GM19438 (cell line): Measurements from ENCODE around the gene AK4.

Source experiments
- ATAC-seq: cut with Tn5 transposase; IDR thresholded peaks from one replicate; pipeline ENCODE4 v1.9.1; 2021; ENCODE audit warnings: low read depth; ENCODE audit not compliant: unreplicated experiment

Gene AK4

DNA sequence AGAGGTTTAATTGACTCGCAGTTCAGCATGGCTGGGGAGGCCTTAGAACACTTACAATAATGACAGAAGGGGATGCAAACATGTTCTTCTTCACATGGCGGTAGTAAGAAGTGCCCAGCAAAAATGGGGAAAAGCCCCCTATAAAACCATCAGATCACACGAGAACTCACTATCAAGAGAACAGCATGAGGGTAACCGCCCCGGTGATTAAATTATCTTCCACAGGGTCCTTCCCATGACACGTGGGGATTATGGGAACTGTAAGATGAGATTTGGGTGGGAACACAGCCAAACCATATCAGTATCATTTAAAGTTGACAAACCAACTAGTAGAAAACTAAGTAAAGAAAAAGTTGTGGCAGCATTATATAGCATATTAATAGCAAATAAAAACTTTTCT is 90.0 kb downstream of the AK4 start:
- ATAC-seq, result no peak

DNA sequence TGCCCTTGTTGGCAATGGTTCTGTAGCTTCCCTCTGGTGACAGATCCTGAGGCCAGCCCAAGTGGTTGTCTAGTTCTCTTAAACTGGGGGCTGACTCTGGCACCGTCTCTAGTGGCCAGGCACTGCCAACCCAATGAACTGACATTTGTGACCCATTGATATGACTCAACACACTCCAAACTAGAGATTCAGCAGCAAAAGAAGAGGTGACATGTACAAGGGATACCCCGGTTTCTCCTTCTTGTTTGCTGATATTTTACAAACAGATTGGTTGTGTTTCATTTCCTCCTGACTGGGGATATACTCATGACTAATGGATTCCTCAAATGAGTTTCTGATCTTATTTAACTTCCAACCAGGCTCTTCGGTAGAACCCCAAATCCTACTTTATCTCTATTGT is 95.5 kb downstream of the AK4 start:
- no peak for ATAC-seq

DNA sequence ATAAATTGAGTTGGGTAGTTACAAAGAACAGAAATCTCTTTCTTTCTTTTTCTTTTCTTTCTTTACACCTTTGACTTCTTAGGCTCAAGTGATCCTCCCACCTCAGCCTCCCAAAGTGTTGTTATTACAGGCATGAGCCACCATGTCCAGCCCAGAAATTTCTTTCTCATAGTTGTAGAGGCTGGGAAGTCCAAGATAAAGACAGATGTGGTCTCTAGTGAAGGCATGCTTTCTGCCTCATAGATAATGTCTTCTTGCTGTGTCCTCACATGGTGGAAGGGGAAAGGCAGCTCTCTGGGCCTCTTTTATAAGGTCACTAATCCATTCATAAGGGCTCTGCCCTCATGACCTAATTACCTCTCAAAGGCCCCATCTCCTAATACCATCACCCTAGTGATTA is 97.3 kb downstream of the AK4 start:
- no peak for ATAC-seq

DNA sequence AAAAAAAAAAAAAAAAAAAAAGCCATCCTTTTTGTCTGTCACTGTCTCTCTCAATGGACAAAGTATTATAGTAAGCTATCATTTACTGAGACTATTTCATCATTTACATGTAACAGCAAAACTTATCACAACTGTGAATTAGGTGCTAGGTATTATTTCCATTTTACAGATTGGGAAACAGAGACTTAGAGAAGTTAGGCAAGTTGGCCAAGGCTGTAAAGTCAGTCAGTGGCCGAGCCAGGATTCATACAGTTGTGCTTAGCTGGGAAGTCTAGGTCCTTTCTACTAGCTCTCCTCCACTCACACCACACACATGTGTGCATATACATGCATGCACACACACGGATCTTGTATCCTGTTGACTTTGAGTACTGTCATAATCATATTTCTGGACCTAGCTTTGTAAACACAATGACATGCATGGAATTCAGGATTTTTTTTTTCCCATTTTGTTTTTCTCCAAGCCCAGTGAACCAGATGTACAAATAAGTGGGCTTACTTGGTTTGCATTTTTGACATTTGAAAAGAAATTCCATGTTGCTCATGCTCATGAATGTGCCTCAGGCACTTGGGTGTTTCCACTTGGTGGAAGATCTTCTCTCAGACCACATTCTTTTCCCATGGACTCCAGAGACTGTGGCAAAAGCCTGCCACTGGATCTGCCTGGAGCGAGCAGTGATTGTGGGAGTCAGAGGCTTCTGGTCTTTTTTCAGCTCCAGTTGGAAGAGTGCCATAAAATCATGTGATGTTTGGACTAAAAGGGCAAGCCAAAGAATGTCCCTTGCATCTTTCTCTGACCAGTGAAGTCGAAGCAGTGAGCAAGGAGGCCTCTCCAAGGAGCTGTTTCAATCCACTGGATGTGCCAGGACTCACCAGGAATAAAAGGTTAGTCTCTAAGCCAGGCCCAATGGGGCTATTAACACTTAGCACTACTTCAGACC is 99.7 kb downstream of the AK4 start:
- ATAC-seq, result no peak

DNA sequence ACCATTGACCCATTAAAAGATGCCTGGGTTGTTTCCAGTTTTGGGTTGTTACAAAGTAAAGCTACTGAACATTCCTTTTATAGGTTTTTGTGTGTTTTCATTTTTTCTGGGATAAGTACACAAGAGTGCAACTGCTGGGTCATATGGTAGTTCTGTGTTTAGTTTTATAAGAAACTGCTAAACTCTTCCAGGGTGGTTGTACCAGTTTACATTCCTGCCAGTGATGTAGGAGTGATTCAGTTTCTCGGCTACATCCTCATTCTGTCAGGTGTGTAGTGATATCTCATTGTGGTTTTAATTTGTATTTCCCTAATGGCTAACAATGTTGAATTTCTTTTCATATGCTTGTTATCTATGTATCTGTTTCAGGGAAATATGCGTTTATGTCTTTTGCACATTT is 102.8 kb downstream of the AK4 start:
- ATAC-seq, result no peak

DNA sequence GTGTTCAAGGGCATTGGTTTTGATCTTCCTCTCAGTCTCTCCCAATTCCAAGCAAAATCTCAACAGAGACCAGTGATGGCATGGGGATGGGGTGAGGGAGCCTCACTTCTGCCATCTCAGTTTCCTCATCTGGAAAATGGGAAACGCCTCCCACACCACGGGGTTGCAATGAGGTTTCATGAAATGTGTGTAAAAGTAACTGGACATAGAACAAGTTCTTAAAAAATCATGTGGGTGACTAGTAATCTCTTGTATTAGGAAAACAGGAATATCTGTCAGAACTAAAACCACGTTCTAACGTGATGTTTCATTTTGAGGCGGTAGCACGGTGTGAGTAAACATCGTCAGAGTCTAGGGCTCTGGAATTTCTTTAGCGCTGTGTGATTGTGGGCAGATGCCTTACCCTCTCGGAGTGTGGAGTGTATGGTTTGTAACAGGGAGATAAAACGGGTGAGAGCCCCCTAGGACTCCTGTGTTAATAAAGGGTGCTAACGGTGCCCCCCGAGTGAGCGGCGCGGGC is 105.9 kb downstream of the AK4 start:
- ATAC-seq, result peak; percentile 34

DNA sequence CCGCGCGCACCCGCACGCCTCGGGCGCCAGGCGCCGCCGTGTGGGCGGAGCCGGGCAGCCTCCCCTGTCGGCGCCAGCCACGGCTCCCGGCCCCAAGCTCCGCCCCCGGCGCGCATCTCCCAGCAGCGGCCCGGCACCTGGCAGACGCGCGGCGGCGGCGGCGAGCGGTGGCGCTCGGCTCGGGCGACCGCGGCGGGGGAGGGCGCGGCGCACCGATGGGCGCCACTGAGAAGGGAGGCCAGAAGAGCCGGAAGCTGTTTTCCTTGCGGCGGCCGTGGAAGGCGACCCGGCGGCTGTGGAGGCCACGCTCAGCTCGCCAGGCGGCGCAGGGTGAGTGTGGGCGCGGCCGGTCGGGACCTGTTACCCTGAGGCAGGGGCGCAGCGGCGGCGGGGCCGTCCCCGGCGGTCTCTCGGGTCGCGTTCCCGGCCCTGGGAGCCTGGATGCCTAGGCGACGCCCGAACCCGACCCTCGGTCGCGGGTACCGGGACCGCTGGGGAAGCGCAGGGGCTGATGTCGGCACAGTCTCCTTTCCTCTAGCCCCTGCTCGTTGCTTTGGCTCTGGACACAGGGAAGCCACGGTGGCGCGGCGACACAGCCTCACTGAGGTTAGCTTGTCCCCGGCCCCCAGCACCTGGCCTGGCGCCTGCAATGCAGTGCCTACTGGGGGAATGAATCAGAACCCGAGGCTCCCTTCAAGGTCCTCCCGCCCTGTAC is 106.5 kb downstream of the AK4 start:
- peak; percentile 97 for ATAC-seq

DNA sequence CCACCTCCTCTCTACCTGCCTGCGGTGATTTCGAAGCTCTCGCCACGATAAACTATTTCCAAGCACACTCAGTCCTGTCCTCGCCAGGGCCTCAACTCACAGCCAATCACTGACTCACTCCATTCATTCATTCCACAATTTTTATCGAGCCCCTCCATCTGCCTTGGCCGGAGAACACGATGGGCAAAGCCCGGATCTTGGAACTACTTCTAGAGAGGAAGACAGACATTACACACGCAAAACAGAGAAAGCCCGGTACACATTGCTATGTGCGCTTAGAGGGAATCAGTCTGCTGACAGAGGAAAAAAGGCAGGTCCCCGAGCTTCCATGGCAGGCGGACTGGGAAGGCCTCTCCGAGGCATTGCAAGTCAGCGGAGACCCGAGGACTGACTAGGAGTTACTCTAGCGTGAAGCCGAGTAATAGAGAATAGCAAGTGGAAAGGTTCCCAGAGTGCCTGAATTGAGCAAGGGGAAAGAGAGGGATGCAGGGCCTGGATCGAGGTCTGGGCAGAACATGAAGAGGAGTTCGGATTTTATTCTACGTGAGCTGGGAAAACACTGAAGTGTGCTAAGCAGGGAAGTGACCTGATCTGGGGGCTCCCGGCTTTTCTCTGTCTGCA is 107.1 kb downstream of the AK4 start:
- no peak for ATAC-seq

DNA sequence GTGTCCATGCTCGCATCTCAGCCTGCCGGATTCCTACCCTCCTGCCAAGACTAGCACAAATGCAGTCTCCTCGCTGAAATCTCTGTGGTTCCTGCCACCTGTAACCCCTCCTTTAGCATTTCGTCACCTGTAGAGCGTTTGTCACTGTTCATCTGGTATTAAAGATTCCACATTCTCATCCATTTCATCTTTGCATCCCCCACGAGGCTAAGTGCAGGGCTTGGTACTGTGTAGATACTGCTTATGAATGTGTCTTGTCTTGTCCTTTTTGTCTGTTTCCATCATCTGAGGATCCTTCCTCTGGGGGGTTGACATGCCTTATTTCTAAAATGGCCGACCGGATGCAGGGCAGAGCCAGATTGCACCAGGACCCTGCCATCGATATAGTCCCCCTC is 107.7 kb downstream of the AK4 start:
- no peak for ATAC-seq

DNA sequence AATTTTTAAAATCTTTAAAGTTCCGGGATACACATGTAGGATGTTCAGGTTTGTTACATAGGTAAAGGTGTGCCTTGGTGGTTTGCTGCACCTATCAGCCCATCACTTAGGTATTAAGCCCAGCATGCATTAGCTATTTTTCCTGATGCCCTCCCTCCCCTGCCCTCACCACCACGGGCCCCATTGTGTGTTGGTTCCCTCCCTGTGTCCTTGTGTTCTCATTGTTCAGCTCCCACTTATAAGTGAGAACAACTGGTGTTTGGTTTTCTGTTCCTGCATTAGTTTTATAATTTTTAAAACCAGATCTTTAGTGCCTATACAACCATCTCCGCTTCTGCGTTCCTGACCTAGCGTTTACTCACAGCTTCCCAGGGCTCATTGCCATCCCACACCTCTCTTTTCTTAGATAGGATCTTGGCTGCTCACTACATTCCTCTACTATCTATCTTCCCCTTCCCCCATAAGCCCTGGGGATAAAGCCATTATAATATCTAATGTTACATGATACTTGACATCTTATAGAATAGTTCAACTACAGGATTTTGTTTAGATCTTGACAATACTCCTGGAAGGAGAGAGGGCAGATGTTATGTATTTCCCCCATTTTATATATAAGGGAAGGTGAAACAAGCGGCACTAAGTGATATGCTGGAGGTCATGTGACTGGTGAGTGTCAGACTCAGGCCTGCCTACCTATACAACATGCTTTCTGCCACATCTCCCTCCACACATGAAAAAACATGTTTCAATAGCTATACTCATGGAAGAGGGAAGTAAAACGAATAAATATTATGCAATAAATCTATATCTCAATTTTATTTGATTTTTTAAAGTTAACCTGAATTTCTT is 109.1 kb downstream of the AK4 start:
- ATAC-seq, result no peak

DNA sequence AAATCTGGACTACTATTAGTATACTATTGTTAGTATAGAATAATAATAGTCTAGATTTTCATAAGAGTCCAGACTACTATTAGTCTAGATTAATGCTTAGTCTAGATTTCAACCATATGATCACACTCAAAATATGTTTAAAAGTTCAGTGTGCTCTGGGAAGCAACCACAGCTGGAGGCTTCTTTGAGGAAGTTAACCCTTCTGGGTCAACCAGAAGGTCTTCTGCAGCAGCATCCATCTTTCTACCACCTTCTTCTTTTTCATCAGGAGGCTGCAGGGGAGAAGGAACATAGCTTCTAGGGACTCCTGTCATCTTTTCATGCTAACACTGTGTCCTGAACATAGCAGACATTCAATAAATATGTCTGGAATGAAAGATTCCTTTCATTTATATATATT is 110.1 kb downstream of the AK4 start:
- ATAC-seq, result no peak

DNA sequence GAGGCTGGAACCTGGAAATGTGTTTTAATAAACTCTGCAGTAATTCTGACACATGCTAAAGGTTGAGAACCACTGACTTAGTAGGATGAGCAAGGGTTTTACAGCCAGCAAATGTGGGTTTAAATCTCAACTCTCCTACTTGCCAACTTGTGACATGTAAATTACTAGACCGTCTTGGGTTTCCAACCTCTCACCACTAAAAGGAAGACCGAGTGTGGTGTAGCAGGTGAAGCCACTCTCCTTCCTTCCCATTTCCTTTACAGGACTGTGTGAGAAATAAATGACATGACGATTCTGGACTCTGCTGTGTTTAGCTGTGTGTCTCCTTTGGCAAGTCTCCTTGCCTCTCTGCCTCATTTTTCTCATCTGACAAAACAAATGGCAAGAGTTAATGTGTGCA is 111.8 kb downstream of the AK4 start:
- no peak for ATAC-seq

DNA sequence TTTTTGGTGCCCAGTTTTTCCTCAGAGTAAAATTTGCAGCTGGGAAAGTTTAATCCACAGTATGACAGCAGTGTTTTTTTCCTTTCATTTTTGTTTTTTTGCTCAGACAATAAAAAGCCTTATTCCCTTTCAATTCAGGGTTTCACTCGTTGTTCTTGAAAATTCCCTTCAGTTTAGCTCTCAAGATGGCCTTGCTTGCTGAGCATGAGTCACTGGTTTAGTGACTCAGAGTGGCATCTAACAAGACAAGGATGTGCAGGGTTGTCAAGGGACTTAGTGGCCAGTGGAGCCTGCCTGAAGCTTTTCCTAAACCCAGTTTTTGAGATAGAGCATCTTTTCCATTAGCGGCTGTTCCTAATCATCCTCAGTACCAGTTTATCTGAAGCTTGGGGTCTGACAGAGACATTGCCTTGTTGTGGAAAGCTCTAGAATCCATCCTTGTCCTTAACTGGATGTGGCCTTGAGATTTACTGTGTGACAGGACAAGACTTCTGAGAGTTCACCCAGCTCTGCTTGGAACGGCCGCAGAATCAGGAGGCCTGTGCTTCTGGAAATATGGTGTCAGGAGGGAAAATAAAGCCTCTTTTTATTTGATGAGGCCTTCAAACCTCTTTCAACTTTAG is 113.0 kb downstream of the AK4 start:
- no peak for ATAC-seq

DNA sequence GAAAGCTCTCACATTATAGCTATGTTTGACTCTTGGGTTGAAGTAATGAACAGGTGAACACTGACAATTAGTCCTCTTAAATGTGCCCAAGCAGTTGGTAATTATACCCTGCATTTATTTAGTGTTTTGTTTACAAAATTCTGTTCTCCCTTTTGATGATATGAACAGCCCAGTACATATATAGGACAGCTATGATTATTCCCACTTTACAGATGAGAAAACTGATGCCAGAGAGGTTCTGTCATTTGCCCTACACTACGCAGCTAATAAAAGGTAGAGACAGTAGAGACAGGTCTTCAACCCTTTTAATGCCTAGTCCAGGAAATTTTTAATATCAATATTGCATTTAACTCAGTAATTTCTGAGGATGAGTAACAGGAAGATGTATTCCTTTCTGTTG is 115.3 kb downstream of the AK4 start:
- ATAC-seq, result no peak

DNA sequence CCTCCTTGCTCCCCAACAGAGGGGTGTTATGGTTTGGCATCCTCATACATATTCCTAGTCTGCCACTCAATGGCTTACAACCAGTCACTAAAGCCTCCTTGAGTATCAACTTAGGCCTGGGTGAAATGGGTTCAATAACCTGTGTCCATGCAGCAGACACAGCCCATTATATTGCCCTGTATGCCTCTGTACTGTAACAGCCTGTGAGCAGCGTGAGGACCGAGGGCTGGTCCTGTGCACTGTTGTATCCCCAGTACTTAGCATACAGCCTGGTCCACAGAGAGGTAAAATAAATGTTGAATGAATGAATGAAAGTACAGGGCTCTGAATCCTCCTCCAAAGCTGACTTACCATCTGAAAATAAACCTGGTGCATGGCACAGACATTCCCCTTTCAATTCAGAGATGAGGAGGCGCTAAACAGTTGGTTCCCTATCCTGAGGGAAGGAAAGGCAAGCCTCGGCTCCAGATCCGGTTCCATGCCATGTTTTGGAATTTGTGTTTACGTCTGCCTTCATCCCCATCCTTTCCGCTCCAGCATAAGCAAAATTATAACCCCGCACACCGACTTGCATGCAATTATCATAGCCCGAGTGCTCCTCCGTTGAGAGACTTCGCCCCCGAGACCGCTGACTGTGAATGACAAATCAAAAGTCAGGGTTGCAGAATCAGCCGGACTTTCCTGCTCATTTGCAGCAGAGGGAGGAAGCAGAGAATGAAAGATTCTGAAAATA is 116.4 kb downstream of the AK4 start:
- no peak for ATAC-seq

DNA sequence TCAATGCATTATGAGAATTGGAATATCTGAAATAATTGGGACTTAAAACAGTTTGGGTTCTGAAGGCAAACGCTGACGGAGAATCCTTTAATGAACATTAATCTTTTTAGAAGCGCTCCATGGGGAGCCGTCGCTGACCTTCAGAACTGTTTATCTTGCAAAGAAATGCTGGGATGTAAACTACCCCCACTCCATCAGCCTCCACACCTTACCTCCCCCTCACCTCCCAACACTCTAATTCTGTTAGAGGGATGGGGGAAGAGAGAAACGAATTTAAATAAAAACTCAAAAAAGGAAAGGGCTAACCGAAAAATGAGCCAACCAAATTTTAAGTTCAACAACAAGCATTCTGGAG is 117.3 kb downstream of the AK4 start:
- peak; percentile 3 for ATAC-seq

DNA sequence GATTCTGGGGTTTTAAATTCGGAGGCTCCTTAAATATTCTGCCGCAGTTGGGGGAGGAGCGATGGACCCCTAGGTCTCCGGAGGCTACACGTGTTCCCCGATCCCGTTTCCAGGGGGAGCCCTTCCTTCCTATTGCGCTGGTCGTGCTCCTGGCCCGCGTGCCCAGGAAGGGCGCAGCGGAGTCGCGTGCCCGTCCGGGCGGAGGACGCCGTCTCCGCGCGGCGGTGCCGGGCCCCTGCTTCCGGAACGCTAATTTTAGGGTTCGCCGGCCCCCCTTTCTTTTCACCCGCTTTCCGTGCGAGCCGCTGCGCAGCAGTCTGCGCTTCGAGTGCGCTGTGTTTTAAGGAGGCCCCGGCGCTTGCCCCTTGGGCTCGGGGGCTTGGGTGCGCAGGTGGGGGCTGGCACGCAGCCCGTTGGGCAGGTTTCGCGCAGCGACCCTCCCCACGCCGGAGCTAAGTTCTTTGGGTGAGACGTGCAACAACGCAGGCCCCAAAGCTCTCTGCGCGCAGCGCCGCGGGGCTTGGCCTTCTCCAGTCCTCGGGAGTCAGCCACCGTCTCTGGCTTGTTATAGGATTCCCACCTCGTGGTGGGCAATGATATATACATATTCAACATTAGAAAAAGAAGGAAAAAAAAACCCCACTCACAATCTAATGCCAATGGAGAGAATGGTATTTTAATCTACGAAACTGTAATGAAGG is 117.8 kb downstream of the AK4 start:
- peak; percentile 70 for ATAC-seq

DNA sequence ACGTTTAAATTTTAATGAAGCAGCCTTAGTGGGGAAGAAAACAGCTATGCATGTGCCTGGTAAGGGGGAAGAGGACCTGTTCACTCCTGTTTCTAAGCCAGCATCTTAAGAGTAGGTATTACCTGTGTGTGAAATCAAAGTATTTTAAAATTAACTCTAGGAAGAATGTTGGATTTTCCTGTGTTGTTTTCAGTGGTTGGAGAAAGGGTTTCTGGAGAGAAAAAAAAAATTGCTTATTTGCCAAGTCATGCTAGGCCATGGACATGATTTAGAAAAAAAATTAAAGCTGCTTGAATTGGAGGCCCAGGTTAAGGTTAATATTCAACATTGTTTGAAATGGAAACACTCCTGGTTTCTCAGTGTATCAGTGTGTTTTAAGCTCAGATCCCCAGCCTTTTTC is 118.5 kb downstream of the AK4 start:
- no peak for ATAC-seq

DNA sequence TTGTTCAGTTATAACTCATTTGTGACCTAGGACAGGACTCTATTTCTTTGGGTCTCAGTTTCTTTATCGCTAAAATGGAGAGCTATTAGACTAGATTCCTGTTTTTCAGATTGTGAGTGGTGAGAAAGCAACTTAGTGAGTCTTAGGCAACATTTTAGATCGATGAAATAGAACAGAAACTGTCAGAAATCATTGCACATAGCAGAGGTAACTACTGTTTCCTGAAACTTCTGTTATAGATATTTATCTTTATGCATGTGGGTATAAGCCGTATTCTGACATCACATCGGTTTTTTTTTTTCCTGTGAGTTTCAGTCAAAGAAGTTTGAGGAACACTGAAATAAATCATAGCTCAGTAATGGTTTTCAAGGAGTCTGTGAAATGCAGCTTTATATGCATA is 119.3 kb downstream of the AK4 start:
- ATAC-seq, result no peak
